M059J (cell line): ENCODE results near the gene ENAH. TPM values are rescaled to one million over a fixed set of nuclear protein-coding genes. Genes with fewer than 3 reads are reported as not detected.
"Not testable (repeated sequence)": the region's sequence is repeated elsewhere in the genome, so short reads cannot be mapped to it uniquely, and the experiment has no call there.

ENCODE experiments used
- DNase-seq: peaks from one replicate; pipeline ENCODE4 v3.0.0-alpha.2; 2012; ENCODE audit warnings: low read depth
- total RNA-seq: library from RNA; depleted of rRNA; stranded (reverse); fragments of >200 nt; shearing (Covaris generic); gene quantifications from 2 replicates; pipeline ENCODE4 v1.2.3, GENCODE V29; 2014

ENAH gene
- total RNA-seq, 1 experiment from 2014 or later = 69.5 TPM

DNA sequence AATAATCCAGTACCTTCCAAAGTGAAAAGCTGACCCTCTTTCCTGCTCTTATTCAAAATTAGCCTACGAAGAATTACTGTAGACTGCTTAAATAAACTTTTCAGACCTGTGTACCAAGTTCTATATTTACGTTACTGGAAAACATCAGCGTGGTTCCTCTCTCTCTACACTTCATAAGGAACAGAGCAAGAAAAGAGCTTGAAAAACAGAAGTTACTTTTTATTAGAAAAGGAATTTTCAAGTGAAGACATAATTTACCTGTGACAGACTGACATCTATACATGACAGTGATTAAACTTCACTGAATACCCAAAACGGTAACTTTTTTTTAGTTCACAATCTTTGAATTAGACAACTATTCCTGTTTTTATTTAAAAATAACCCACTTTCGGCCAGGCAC, 2.7 kb downstream of the ENAH start:
- no peak for DNase-seq

DNA sequence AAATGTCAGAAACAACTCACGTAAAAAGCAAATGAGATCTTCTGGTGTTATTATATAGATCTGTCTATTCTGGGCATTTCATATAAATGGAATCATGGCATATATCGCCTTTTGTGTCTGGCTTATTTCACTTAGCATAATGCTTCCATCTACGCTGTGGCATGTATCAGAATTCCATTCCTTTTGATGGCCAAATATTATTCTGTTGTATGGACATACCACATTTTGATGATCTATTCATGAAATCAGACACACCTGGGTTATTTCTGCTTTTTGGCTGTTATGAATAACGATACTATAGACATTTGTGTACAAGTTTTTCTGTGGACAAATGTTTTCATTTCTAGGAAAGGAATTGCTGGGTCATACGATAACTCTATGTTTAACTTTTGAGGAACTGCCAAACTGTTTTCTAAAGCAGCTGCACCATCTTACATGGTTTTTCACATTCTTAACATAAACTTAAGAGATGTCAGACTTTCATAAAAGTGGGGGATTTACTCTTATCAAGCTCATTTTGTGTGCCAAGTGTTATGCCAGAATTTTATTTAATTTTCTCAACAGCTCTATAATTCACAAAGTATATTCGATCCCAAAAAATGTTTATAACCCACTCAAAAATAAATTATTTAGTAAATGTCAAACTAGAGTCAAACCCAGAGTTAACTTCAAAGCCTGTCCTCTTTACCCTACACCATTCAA, 7.6 kb downstream of the ENAH start:
- no peak for DNase-seq

DNA sequence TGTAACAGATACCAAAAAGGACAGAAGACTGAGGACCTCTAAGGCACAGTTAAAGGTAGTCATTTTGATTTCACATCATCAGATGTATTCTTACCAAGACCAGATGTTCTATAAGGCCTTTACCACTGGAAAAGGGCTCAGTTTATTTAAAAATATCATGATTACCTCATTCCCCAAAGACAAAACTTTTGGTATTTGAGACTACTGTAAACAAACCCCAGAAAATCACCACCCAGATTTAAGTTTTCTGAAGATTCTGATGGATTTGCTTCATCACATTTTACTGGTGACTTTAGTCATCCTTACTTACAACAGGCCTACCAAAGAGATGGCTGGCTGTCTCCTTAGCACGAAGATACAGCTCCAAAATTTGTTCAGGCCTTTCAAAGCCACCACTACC, 8.3 kb downstream of the ENAH start:
- DNase-seq = no peak

DNA sequence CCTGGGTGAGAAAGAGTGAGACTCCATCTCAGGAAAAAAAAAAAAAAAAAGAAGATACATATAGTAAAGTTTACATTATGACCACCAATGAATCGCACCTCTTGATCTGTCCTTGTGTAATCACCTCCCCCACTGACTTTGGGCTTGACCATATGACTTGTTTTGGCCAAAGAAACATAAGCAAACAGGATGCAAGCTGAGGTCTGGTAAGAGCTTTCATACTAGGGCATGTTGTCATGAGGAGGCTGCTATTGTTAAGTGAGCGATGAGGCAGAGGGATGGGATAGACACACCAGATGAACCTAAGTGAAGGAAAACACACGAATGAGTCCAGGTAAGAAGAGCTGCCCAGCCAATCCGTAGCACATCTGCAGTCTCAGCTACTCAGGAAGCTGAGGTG, 10.7 kb downstream of the ENAH start:
- no peak for DNase-seq

GRCh38 chr1:225638853-225639252, 14.1 kb downstream of the ENAH start:
- DNase-seq = no peak

- DNase-seq = no peak
Measured at GRCh38 chr1:225637651-225638199, 15.2 kb downstream of the ENAH start.

DNA sequence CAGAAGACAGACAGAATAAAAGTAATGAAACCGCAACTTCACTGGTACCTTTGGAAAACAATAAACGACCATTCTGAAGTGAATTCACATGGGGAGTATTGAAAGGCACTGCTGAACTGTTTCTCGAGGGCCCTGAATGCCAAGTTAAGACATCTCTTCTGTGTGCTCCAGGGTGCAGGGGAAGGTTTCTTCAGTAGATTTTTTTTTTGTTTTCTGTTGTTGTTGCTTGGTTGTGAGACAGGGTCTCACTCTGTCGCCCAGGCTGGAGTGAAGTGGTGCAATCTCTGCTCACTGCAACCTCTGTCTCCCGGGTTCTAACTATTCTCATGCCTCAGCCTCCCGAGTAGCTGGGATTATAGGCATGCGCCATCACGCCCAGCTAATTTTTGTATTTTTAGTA, 15.9 kb downstream of the ENAH start:
- not testable (repeated sequence) for DNase-seq

DNA sequence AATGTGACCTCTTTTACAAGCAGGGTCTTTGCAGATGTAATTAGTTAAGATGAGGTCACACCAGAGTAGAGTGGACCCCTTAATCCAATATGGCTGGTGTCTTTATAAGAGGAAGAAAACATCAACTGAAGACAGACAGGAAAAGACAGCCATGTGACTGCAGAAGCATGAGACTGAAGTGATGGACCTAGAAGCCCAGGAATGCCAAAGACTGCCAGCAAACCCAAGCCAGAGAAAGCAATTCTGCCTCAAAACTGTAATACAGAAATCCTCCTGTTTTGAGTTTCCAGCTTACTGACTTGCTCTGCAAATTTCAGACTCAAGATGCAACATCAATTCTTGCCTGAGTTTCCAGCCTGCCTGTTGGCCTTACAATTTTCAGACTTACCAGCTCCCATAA, 17.3 kb downstream of the ENAH start:
- no peak for DNase-seq

DNA sequence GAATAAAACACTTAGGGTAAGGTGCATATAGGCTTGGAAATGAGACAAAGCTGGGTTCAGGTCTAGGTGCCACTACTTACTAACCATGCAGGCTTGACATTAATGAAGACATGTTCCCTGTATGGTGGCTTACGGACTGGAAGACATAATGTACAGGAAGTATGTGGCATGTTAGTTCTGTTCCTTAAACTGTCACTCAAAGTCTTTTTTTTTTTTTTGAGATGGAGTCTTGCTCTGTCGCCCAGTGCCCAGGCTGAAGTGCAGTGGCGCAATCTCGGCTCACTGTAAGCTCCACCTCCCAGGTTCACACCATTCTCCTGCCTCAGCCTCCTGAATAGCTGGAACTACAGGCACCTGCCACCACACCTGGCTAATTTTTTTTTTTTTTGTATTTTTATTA, 20.1 kb downstream of the ENAH start:
- not testable (repeated sequence) for DNase-seq

DNA sequence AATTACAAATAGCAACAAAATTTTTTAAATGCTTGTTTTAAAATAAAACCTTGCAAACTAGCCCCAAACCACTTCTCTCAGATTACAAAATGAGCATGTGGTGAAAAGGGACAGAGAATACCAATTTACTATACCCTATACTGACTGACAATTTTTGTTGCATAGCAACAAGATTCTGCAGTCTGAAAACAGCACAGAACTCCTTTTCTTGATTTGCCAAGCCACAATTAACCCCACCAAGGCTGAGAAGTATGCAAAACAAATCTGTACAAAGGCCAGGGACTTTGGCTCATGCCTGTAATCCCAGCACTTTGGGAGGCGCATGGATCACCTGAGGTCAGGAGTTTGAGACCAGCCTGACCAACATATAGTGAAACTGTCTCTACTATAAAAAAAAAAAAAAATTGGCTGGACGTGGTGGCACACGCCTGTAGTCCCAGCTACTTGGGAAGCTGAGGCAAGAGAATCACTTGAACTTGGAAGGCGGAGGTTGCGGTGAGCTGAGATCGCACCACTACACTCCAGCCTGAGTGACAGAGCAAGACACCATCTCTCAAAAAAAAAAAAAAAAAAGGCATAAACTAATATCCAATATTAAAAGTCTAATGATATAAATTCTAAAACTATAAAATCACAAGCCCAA, 21.8 kb downstream of the ENAH start:
- DNase-seq = peak; percentile 41

- DNase-seq = no peak
Measured at GRCh38 chr1:225629483-225629882, 23.4 kb downstream of the ENAH start.

DNA sequence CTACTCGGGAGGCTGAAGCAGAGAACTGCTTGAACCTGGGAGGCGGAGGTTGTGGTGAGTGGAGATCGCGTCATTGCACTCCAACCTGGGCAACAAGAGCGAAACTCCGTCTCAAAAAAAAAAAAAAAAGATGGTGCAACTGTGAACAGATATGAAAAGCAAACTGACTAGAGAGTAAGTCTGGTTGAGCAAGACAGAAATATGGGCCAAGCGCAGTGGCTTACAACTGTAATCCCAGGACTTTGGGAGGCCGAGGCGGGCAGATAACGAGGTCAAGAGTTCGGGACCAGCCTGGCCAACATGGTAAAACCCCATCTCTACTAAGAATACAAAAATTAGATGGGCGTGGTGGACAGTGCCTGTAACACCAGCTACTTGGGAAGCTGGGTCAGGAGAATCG, 24.1 kb downstream of the ENAH start:
- DNase-seq = not testable (repeated sequence)

- no peak for DNase-seq
Measured at GRCh38 chr1:225627304-225627947, 25.5 kb downstream of the ENAH start.

- no peak for DNase-seq
Measured at GRCh38 chr1:225626698-225627097, 26.2 kb downstream of the ENAH start.

DNA sequence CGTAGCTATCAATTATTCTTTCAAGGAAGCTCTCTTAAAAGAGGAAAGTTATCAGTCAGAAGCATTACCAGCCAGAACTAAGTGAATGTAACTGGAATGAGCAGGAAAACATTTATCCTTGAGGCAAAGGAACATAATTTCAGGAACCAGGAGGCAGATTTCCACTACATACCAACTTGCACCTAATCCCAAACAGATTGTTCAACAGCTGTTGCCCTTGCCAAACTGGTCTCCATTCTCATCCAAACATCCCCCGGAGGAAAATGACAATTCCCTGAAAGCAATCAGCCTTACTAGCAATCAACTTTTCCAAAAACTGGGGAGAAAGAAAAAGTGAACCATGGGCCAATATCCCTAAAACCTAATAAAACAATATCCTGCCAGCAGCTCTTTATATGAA, 35.0 kb downstream of the ENAH start:
- no peak for DNase-seq

GRCh38 chr1:225617479-225617878, 35.4 kb downstream of the ENAH start:
- DNase-seq = no peak

DNA sequence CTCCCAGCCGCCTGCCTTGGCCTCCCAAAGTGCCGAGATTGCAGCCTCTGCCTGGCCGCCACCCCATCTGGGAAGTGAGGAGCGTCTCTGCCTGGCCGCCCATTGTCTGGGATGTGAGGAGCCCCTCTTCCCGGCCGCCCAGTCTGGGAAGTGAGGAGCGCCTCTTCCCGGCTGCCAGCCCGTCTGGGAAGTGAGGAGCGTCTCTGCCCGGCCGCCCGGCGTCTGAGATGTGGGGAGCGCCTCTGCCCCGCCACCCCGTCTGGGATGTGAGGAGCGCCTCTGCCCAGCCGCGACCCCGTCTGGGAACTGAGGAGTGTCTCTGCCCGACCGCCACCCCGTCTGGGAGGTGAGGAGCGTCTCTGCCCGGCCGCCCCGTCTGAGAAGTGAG, 37.5 kb downstream of the ENAH start:
- DNase-seq = not testable (repeated sequence)

DNA sequence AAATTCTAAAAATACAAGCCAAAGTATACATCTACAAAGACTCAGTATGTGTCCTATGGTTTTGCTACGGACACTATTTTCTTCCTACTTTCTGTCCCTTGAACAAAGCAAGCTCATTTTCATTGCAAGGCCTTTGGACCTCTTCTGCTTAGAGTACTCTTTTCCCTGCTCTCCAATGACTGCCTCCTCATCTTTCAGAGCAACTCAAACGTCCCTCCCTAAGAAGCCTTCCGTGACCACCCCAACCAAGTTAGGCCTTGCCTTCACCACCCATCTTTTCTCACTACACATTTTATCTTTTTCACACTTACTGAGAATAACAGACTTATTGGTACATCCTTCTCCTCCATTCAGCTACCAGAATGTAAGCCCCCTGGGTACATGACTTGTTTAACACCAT, 39.9 kb downstream of the ENAH start:
- DNase-seq = no peak

DNA sequence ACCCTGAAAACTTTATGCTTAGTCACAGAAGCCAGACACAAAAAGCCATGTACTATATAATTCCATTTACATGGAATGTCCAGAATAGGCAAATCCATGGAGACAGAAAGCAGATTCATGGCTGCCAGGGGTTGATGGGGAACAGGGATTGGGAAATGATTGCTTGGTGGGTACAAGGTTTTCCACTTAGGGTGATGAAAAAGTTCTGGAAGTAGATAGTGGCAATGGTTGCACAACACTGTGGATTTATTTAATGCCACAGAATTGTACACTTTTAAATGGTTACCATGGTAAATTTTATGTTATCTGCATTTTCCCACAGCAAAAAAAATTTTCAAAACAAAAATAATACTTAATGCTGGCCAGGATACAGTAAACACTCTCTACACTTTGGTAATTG, 40.6 kb downstream of the ENAH start:
- no peak for DNase-seq

GRCh38 chr1:225611537-225612223, 41.2 kb downstream of the ENAH start:
- no peak for DNase-seq

GRCh38 chr1:225610539-225610938, 42.4 kb downstream of the ENAH start:
- no peak for DNase-seq
